Thyroid gland (tissue), 4 donors: ENCODE measurements around the gene PIGU. TPM values are rescaled to one million over a fixed set of nuclear protein-coding genes. Genes with fewer than 3 reads are reported as not detected.

Source experiments
- DNase-seq, 2 donors: peaks; one replicate each; pipeline ENCODE4 v3.0.0-alpha.2; 2019
- H3K27ac ChIP-seq, 3 donors: fragments of 200-600 bp; sonication (generic); 1 replicate in 2 of 3; 2 replicates in 1 of 3; pipeline ENCODE4 v1.5.1; 2016 to 2019; ENCODE audit warnings: mild to moderate bottlenecking in 1 of 3, moderate library complexity in 1 of 3
- H3K27me3 ChIP-seq: fragments of 200-600 bp; sonication (generic); one replicate; pipeline ENCODE4 v1.5.1; 2019
- H3K36me3 ChIP-seq, 2 donors: fragments of 200-600 bp; sonication (generic); one replicate each; pipeline ENCODE4 v1.5.1; 2016 to 2019
- H3K4me1 ChIP-seq, 2 donors: fragments of 200-600 bp; sonication (generic); one replicate each; pipeline ENCODE4 v1.5.1; 2017 to 2019
- H3K4me3 ChIP-seq, 3 donors: fragments of 200-600 bp; sonication (generic); replicated peaks in 1 of 3; 1 replicate in 2 of 3; 2 replicates in 1 of 3; pipeline ENCODE4 v1.5.1; 2016; ENCODE audit warnings: mild to moderate bottlenecking in 1 of 3
- H3K9me3 ChIP-seq: fragments of 200-600 bp; sonication (generic); one replicate; pipeline ENCODE4 v1.5.1; 2017
- CTCF ChIP-seq, 6 experiments: fragments of 200-600 bp in 3 of 6; fragments of 450-650 bp in 3 of 6; sonication (generic) in 3 of 6; IDR thresholded peaks; one replicate each; pipeline ENCODE4 v1.5.1; 2016 to 2019; ENCODE audit warnings: antibody characterized with exemption in 6 of 6, mild to moderate bottlenecking in 2 of 6, inconsistent platforms in 1 of 6, moderate library complexity in 1 of 6
- POLR2A ChIP-seq, 2 donors: fragments of 450-650 bp; IDR thresholded peaks; one replicate each; pipeline ENCODE4 v1.6.1; 2017; ENCODE audit warnings: antibody characterized with exemption in 2 of 2, mild to moderate bottlenecking in 2 of 2, moderate library complexity in 1 of 2
- WGBS, 2 donors: methylation state at CpG; one replicate each; pipeline ENCODE4 v1.1.5; 2017; 5-methylcytosine and 5-hydroxymethylcytosine counted together
- intact Hi-C: fragments of 100-400 bp; cut with DNase I; formaldehyde crosslinking; loops from one replicate; pipeline ENCODE4 v1.15.1; 2023
- total RNA-seq, 4 donors: library from RNA; depleted of rRNA; stranded (reverse); fragments of >200 nt; gene quantifications; one replicate each; pipeline ENCODE4 v1.2.3, GENCODE V29; 2016

PIGU gene
- total RNA-seq, 4 donors from 2014 or later, result 12.1 to 25.8 (median 18.0) TPM

DNA sequence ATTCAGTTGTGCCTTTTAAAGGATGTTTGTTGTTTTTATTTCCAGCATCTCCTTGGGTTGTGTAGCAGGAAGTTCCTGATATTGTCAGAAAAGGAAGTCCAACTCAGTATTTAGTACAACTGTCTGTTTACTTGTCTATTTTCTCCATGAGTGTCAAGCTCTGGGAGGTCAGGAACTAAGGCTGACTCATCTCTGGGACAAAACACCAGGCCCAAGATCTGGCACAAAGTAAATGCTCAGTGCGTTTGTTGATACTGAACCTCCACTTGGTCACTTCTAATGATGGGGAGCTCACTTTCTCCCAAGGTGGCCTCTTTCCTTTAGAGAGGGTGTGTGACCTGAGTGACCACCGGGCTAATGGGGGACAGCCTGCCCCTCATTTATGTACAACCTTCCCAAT lies 12.6 kb upstream of the PIGU start:
- no peak overlapping the region for H3K27ac ChIP-seq
- DNase-seq, result no peak
- H3K4me1 ChIP-seq, result peaks cover 0 to 11% of the 10 kb centered on the region in 2 donors
- 54 to 79% methylated on average over 2 of the region's 2 CpGs for WGBS, 2 donors
- H3K27me3 ChIP-seq, result no peaks in the 10 kb centered on the region
- H3K9me3 ChIP-seq, result no peaks in the 10 kb centered on the region
- TF ChIP-seq POLR2A (IDR thresholded peaks at IDR 0.05), result no peak
- TF ChIP-seq CTCF (IDR thresholded peaks at IDR 0.05), result no peak
- no peak overlapping the region for H3K4me3 ChIP-seq
- H3K36me3 ChIP-seq, result no peaks in the 10 kb centered on the region
- intact Hi-C loops, result no loop called here

DNA sequence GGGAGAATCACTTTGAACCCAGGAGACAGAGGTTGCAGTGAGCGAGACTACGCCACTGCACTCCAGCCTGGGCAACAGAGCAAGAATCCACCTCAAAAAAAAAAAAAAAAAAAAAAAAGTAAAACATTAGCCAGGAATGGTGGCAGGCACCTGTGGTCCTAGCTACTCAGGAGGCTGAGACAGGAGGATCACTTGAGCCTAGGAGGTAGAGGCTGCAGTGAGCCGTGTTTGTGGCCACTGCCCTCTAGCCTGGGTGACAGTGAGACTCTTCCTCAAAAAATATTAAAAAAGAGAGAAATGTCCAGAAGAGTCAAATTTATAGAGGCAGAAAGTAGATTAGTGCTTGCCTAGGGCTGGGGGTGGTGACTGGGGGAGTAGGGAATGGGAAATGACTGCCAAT lies 6.8 kb upstream of the PIGU start:
- H3K9me3 ChIP-seq, result no peaks in the 10 kb centered on the region
- no peak for TF ChIP-seq POLR2A (IDR thresholded peaks at IDR 0.05)
- DNase-seq, result no peak
- H3K36me3 ChIP-seq, result no peaks in the 10 kb centered on the region
- H3K27ac ChIP-seq, result no peak overlapping the region
- H3K27me3 ChIP-seq, result no peaks in the 10 kb centered on the region
- no peaks in the 10 kb centered on the region for H3K4me1 ChIP-seq
- intact Hi-C loops, result no loop called here
- WGBS, 2 donors, result 96% methylated on average over 3 of the region's 3 CpGs
- H3K4me3 ChIP-seq, result no peak overlapping the region

GRCh38 chr20:34680586-34681175 lies 3.8 kb upstream of the PIGU start:
- no peak overlapping the region for H3K27ac ChIP-seq
- intact Hi-C loops, result no loop called here
- no peaks in the 10 kb centered on the region for H3K9me3 ChIP-seq
- H3K36me3 ChIP-seq, result no peaks in the 10 kb centered on the region
- H3K4me1 ChIP-seq, result peaks cover 3 to 6% of the 10 kb centered on the region in 2 donors
- TF ChIP-seq POLR2A (IDR thresholded peaks at IDR 0.05) (no peak), CTCF (IDR thresholded peaks at IDR 0.05) (no peak)
- no peak for DNase-seq
- no peak overlapping the region for H3K4me3 ChIP-seq
- no peaks in the 10 kb centered on the region for H3K27me3 ChIP-seq

- intact Hi-C loops, result no loop called here
- 1% methylated on average over 14 of the region's 14 CpGs for WGBS, 2 donors
- no peaks in the 10 kb centered on the region for H3K27me3 ChIP-seq
Observed at GRCh38 chr20:34675993-34676641, 775 bp downstream of the PIGU start.

GRCh38 chr20:34675561-34675960 lies 1.3 kb downstream of the PIGU start:
- DNase-seq, result no peak
- TF ChIP-seq POLR2A (IDR thresholded peaks at IDR 0.05), result no peak
- no peak for TF ChIP-seq CTCF (IDR thresholded peaks at IDR 0.05)
- Histone ChIP-seq H3K4me3 (no peak overlapping the region), H3K36me3 (no peaks in the 10 kb centered on the region), H3K9me3 (no peaks in the 10 kb centered on the region), H3K27me3 (no peaks in the 10 kb centered on the region), H3K4me1 (peaks cover 3 to 6% of the 10 kb centered on the region in 2 donors), H3K27ac (no peak overlapping the region)
- intact Hi-C loops, result no loop called here
- 34 to 36% methylated on average over 3 of the region's 3 CpGs for WGBS, 2 donors

More at GRCh38 chr20:34675993-34676641, 775 bp downstream of the PIGU start:
- Histone ChIP-seq H3K9me3 (no peaks in the 10 kb centered on the region), H3K36me3 (no peaks in the 10 kb centered on the region), H3K4me1 (peaks cover 3 to 6% of the 10 kb centered on the region in 2 donors), H3K4me3 (peak overlapping the region; percentile 41 to 85 (median 61)), H3K27ac (peak overlapping the region in 2 of 3 donors; percentile 40 to 50)
- DNase-seq, result no peak
- TF ChIP-seq CTCF (IDR thresholded peaks at IDR 0.05), result no peak
- TF ChIP-seq POLR2A (IDR thresholded peaks at IDR 0.05), result no peak
